ENCODE results near the gene REXO4. TPM values are rescaled to one million over a fixed set of nuclear protein-coding genes. Genes with fewer than 3 reads are reported as not detected.
"Not testable (repeated sequence)": the region's sequence is repeated elsewhere in the genome, so short reads cannot be mapped to it uniquely, and the experiment has no call there.

REXO4 gene
- total RNA-seq, 2 experiments from 2014 or later = 19.7 to 21.7 TPM

DNA sequence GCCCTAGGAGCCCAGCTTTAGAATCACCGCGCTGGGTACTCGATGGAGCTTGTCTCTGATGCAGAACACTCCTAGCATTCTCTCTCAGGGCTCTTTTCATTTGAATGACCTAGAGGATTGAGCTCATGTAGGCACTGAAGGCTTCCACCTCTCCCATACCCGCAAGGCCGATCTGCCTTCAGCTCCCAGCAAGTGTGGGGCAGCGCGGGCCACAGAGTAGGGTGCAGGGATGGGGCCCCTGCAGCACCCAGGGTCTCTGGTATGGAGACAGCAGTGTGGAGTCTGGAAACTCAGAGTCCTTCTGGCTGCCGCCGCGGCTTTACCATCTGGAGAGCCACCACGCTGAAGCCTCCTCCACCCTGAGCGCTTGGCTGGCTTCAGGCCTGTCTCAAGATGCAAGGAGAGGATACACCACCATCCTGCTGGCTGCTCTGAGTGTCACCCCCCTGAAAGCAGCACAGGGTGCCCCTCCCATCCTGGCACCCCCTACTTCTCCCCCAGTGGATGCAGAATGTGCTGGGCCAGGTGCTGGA, 28.7 kb downstream of the REXO4 start:
- Mint-ChIP-seq H3K27me3 (no peaks in the 10 kb centered on the region), H3K4me1 (no peaks in the 10 kb centered on the region), H3K4me3 (no peak overlapping the region), H3K9me3 (no peaks in the 10 kb centered on the region), H3K36me3 (ENCODE audit: low read depth) (no peaks in the 10 kb centered on the region), H3K27ac (no peak overlapping the region)
- ChIA-PET CTCF (no interaction called here), POLR2A (interaction anchor here (1.1 kb wide), 1 partner anchor 13 kb away, joined by 3 read pairs; the partner anchor contains the start of gene STKLD1)
- no peak for DNase-seq

- H3K9me3 Mint-ChIP-seq = no peaks in the 10 kb centered on the region
- H3K27ac Mint-ChIP-seq = no peak overlapping the region
- H3K36me3 Mint-ChIP-seq (ENCODE audit: low read depth) = no peaks in the 10 kb centered on the region
- no peak for DNase-seq
- H3K4me1 Mint-ChIP-seq = no peaks in the 10 kb centered on the region
- no peak overlapping the region for H3K4me3 Mint-ChIP-seq
- H3K27me3 Mint-ChIP-seq = no peaks in the 10 kb centered on the region
- POLR2A ChIA-PET = no interaction called here
- CTCF ChIA-PET = interaction anchor here (0.6 kb wide), 1 partner anchor 17 kb away, joined by 5 read pairs; no protein-coding TSS in a partner anchor
These were observed 30.1 kb downstream of the REXO4 start for GRCh38 chr9:133387680-133388079.

DNA sequence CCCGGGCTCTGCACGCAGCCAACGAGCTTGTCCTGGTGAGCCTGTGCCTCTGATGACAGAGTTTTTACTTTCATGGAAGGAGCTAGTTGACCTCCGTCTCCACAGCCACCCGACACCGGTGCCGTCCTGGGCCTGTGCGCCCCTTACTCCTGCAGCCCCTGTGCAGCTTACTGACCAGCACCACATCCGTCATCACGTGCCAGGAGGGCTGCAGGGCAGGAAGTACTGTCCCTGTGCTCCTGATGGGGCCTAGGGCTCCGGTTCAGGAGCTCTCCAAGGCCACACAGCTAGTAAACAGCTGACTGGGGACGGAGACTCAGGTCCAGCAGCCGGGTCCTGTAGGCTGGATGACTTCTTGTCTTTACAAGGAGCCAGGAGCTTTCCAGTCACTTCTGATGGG, 31.5 kb downstream of the REXO4 start:
- Mint-ChIP-seq H3K27me3 (no peaks in the 10 kb centered on the region), H3K4me1 (no peaks in the 10 kb centered on the region), H3K9me3 (no peaks in the 10 kb centered on the region), H3K27ac (no peak overlapping the region), H3K36me3 (ENCODE audit: low read depth) (no peaks in the 10 kb centered on the region), H3K4me3 (no peak overlapping the region)
- ChIA-PET POLR2A (no interaction called here), CTCF (interaction anchor here (1.4 kb wide), 1 partner anchor 11 kb away, joined by 3 read pairs; no protein-coding TSS in a partner anchor)
- DNase-seq = no peak

- Mint-ChIP-seq H3K36me3 (ENCODE audit: low read depth) (no peaks in the 10 kb centered on the region), H3K4me3 (no peak overlapping the region), H3K4me1 (no peaks in the 10 kb centered on the region), H3K9me3 (no peaks in the 10 kb centered on the region), H3K27ac (no peak overlapping the region), H3K27me3 (no peaks in the 10 kb centered on the region)
- no peak for DNase-seq
- POLR2A ChIA-PET = no interaction called here
- CTCF ChIA-PET = interaction anchor here (1.4 kb wide), 1 partner anchor 11 kb away, joined by 3 read pairs; no protein-coding TSS in a partner anchor
These were observed 32.4 kb downstream of the REXO4 start for GRCh38 chr9:133385452-133385851.

- CTCF ChIA-PET = interaction anchor here (1.4 kb wide), 1 partner anchor 12 kb away, joined by 3 read pairs; no protein-coding TSS in a partner anchor
- no peaks in the 10 kb centered on the region for H3K36me3 Mint-ChIP-seq (ENCODE audit: low read depth)
- DNase-seq = no peak
- no peaks in the 10 kb centered on the region for H3K9me3 Mint-ChIP-seq
- H3K27me3 Mint-ChIP-seq = no peaks in the 10 kb centered on the region
- POLR2A ChIA-PET = no interaction called here
- no peaks in the 10 kb centered on the region for H3K4me1 Mint-ChIP-seq
- H3K4me3 Mint-ChIP-seq = no peak overlapping the region
- no peak overlapping the region for H3K27ac Mint-ChIP-seq
These were observed 33.0 kb downstream of the REXO4 start for GRCh38 chr9:133384736-133385321.

GRCh38 chr9:133383438-133383837, 34.4 kb downstream of the REXO4 start:
- no peaks in the 10 kb centered on the region for H3K27me3 Mint-ChIP-seq
- no peak for DNase-seq
- no peaks in the 10 kb centered on the region for H3K36me3 Mint-ChIP-seq (ENCODE audit: low read depth)
- no peak overlapping the region for H3K27ac Mint-ChIP-seq
- ChIA-PET POLR2A (interaction anchor here (1.1 kb wide), 1 partner anchor 11 kb away, joined by 3 read pairs; no protein-coding TSS in a partner anchor), CTCF (no interaction called here)
- no peak overlapping the region for H3K4me3 Mint-ChIP-seq
- no peaks in the 10 kb centered on the region for H3K4me1 Mint-ChIP-seq
- no peaks in the 10 kb centered on the region for H3K9me3 Mint-ChIP-seq

DNA sequence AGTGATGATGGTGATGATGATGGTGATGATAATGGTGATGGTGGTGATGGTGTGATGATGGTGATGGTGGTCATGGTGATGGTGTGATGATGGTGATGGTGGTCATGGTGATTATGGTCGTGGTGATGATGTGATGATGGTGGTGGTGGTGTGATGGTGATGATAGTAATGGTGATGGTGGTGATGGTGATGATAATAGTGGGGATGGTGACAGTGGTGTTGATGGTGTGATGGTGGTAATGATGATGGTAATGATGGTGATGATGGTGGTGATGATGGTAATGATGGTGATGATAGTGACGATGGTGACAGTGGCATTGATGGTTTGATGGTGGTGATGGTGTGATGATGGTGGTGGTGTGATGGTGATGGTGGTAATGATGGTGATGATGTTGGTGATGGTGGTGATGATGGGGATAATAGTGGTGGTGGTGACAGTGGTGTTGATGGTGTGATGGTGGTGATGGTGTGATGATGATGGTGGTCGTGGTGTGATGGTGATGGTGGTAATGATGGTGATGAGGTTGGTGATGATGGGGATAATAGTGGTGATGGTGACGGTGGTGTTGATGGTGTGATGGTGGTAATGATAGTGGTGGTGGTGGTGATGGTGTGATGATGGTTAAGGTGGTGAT, 35.2 kb downstream of the REXO4 start:
- Mint-ChIP-seq H3K27ac (no peak overlapping the region), H3K36me3 (ENCODE audit: low read depth) (no peaks in the 10 kb centered on the region), H3K9me3 (no peaks in the 10 kb centered on the region), H3K4me1 (no peaks in the 10 kb centered on the region), H3K27me3 (no peaks in the 10 kb centered on the region), H3K4me3 (no peak overlapping the region)
- DNase-seq = no peak
- ChIA-PET POLR2A (no interaction called here), CTCF (no interaction called here)

GRCh38 chr9:133380734-133381133, 37.1 kb downstream of the REXO4 start:
- ChIA-PET CTCF (interaction anchor here (0.7 kb wide), 2 partner anchors 34 to 99 kb away, joined by 3 to 7 read pairs; no protein-coding TSS in a partner anchor), POLR2A (interaction anchor here (0.6 to 11.6 kb wide), 3 partner anchors 10 to 35 kb away, joined by 3 to 397 read pairs (median 4); partner anchors contain the start of genes MED22 and RPL7A)
- no peaks in the 10 kb centered on the region for H3K9me3 Mint-ChIP-seq
- no peak for DNase-seq
- H3K27me3 Mint-ChIP-seq = peaks cover 2% of the 10 kb centered on the region
- H3K27ac Mint-ChIP-seq = no peak overlapping the region
- no peaks in the 10 kb centered on the region for H3K36me3 Mint-ChIP-seq (ENCODE audit: low read depth)
- peaks cover 2% of the 10 kb centered on the region for H3K4me1 Mint-ChIP-seq
- H3K4me3 Mint-ChIP-seq = no peak overlapping the region

GRCh38 chr9:133379153-133380086, 38.4 kb downstream of the REXO4 start:
- peaks cover 2% of the 10 kb centered on the region for H3K27me3 Mint-ChIP-seq
- no peak for DNase-seq
- H3K4me3 Mint-ChIP-seq = no peak overlapping the region
- ChIA-PET POLR2A (interaction anchor here (0.6 to 11.6 kb wide), 5 partner anchors 9 to 357 kb away, joined by 3 to 397 read pairs (median 4); partner anchors contain the start of genes GTF3C5, MED22, RPL7A and SURF1), CTCF (interaction anchor here (1.0 kb wide), 1 partner anchor 25 kb away, joined by 4 read pairs; no protein-coding TSS in a partner anchor)
- H3K9me3 Mint-ChIP-seq = no peaks in the 10 kb centered on the region
- H3K27ac Mint-ChIP-seq = no peak overlapping the region
- H3K36me3 Mint-ChIP-seq (ENCODE audit: low read depth) = peaks cover 8% of the 10 kb centered on the region
- peaks cover 5% of the 10 kb centered on the region for H3K4me1 Mint-ChIP-seq

- no peak for DNase-seq
- peaks cover 13% of the 10 kb centered on the region for H3K36me3 Mint-ChIP-seq (ENCODE audit: low read depth)
- H3K9me3 Mint-ChIP-seq = no peaks in the 10 kb centered on the region
- peaks cover 11% of the 10 kb centered on the region for H3K4me1 Mint-ChIP-seq
- H3K27ac Mint-ChIP-seq = no peak overlapping the region
- H3K27me3 Mint-ChIP-seq = peaks cover 2% of the 10 kb centered on the region
- POLR2A ChIA-PET = interaction anchor here (0.6 to 11.6 kb wide), 4 partner anchors 21 to 356 kb away, joined by 3 to 397 read pairs (median 140); partner anchors contain the start of genes GTF3C5, MED22, RPL7A and SURF1
- H3K4me3 Mint-ChIP-seq = no peak overlapping the region
- CTCF ChIA-PET = interaction anchor here (1.0 to 2.2 kb wide), 2 partner anchors 24 to 26 kb away, joined by 4 read pairs; no protein-coding TSS in a partner anchor
These were observed 39.3 kb downstream of the REXO4 start for GRCh38 chr9:133378408-133378962.

- no peak for DNase-seq
- Mint-ChIP-seq H3K27me3 (peaks cover 2% of the 10 kb centered on the region), H3K36me3 (ENCODE audit: low read depth) (peaks cover 20% of the 10 kb centered on the region), H3K4me3 (no peak overlapping the region), H3K9me3 (no peaks in the 10 kb centered on the region), H3K4me1 (peaks cover 18% of the 10 kb centered on the region), H3K27ac (no peak overlapping the region)
- ChIA-PET CTCF (interaction anchor here (1.5 to 2.2 kb wide), 3 partner anchors 25 to 139 kb away, joined by 4 to 5 read pairs (median 5); partner anchors contain the start of genes MED22 and RPL7A), POLR2A (interaction anchor here (0.8 to 11.6 kb wide), 4 partner anchors 21 to 347 kb away, joined by 3 to 397 read pairs (median 140); partner anchors contain the start of genes GTF3C5, MED22, RPL7A and SURF1)
These were observed 40.0 kb downstream of the REXO4 start for GRCh38 chr9:133377721-133378216.

DNA sequence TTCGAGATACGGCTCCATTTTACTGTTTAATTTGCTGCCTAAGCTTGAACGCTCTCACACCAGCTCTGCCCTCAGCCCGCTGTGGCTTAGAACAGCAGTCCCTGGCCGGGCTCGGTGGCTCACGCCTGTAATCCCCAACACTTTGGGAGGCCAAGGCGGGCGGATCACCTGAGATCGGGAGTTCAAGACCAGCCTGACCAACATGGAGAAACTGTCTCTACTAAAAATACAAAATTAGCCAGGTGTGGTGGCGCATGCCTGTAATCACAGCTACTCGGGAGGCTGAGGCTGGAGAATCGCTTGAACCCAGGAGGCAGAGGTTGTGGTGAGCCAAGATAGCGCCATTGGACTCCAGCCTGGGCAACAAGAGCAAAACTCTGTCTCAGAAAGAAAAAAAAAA, 40.5 kb downstream of the REXO4 start:
- not testable (repeated sequence) for DNase-seq, H3K9me3 Mint-ChIP-seq, H3K27ac Mint-ChIP-seq, H3K27me3 Mint-ChIP-seq
- ChIA-PET POLR2A (interaction anchor here (0.8 to 11.6 kb wide), 8 partner anchors 20 to 347 kb away, joined by 3 to 397 read pairs (median 4); partner anchors contain the start of genes GTF3C5, MED22, RPL7A and SURF1), CTCF (interaction anchor here (1.4 to 2.2 kb wide), 4 partner anchors 25 to 138 kb away, joined by 4 to 5 read pairs (median 4); partner anchors contain the start of genes MED22 and RPL7A)
- Mint-ChIP-seq H3K4me1 (peaks cover 23% of the 10 kb centered on the region), H3K4me3 (peak overlapping the region; percentile 59), H3K36me3 (ENCODE audit: low read depth) (peaks cover 25% of the 10 kb centered on the region)
